Mesenteric fat pad (tissue), 1 donor: Measurements from ENCODE around the gene ITPR1. TPM values are rescaled to one million over a fixed set of nuclear protein-coding genes. Genes with fewer than 3 reads are reported as not detected.

Experiments used
- DNase-seq: peaks from one replicate; pipeline ENCODE4 v3.0.0-alpha.2; 2020; ENCODE audit warnings: low spot score
- total RNA-seq: library from RNA; stranded (reverse); fragmentation: NEBNext Ultra II Directional; extraction: Animal tissue kit (Norgen Biotek cat#: 25700); gene quantifications from one replicate; pipeline ENCODE4 v1.2.1, GENCODE V29; 2021
- donor health status: DM: yes; HTN: yes; CAD: no.

The ITPR1 gene
- total RNA-seq, 1 donor from 2014 or later = 38.9 TPM

DNA sequence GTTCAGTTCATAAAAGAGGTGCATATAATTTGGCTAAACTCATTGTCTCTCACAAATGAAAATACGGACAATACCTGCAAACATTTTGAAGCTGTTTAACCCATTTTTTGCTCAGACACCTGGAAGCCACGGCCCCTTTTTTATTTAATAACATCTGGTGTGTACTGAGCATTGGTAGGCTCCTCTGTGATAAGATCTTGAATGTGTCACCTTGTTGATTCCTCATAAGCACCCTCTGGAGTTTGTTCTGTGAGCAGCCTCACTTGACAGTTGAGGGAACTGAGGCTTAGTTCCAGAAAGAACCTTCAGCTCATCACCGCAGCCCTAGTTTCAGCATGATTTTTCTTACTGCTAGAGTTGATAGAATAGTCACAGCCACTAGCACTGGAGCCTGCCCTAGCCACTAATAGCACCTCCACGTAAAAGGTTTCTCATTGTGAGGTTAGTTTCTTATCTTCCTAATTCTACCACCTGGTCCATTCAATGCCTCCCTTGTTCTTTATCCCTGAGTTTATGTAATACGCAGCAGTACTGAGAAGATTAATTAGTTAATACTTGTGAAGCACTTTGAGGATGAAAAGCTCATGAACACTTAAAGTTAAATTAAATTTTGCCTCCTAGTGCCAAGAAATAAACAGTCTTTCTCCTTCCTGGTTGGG lies 71.9 kb downstream of the ITPR1 start:
- DNase-seq = no peak

DNA sequence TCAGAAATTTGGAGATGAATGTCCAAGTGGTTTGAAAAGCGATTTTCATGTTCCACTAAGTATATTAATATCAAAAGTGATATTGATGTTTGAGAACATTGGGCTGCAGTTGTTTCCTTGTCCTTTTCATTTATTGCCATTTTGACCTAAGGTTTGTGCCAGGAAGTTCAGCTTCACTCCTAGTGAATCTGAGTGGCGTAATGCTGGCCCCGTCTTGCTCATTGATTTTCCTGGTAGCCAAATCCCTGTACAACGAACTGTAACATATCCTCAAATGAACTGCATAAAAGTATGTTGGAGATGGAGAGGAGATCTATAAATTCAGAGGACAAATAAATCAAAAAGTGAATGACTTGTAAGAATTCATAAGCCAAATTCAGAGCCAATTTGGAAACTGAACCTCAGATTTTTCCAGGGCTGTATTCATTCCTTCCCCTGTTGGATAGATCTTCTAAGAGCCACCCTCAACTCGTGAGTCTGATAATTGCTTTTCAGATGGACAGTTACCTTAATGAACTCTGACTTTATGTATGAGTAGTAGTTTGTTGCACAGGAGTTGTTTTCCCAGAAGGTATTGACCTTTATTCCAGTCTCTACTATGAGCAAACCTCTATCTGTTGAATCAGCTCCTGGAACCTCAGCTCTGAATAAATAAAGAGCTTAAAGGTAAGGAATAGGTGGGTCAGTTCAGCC lies 72.8 kb downstream of the ITPR1 start:
- DNase-seq = no peak

DNA sequence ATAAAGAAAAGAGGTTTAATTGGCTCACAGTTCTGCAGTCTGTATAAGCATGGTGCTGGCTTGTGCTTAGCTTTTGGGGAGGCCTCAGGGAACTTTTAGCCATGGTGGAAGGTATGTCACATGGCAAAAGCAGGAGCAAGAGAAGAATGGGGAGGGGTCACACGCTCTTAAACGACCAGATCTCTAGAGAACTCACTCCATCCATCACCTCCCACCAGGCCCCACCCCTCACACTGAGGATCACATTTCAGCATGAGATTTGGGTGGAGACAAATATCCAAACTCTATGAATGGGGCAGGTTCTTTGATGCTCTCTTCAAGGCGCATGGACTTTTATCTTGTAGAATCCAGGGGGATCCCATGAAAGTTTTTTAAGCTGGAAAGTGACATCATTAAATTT lies 75.7 kb downstream of the ITPR1 start:
- no peak for DNase-seq

DNA sequence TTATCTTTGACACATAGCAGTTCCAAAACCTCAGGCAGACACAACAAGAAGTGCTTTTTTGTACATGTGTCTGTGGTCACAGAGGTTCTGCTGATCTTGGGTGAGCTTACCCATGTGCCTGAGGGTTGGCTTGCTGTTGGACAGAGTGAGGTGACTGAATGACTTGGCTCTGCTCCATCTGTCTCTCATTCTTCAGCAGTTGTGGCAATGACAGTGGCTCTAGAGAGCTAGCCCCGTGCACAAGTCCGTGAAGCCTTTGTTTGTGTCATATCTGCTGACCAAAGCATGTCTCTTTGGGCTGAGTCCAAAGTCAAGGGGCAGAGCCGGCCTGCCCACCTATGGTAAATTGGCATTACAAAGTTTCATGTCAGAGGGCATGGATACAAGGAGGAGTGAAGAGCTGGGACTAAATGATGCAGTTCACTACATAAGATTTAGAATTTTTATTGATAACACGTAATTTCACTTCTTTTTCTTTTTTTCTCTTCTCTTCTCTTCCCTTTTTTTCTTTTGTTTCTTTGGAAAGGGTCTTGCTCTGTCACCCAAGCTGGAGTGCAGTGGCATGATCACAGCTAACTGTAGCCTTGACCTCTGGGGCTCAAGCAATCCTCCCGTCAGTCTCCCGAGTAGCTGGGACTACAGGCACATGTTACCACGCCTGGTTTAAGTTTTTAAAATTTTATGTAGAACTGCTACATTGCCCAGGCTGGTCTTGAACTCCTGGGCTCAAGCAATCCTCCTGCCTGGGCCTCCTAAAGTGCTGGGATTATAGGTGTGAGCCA lies 77.9 kb downstream of the ITPR1 start:
- DNase-seq = no peak

DNA sequence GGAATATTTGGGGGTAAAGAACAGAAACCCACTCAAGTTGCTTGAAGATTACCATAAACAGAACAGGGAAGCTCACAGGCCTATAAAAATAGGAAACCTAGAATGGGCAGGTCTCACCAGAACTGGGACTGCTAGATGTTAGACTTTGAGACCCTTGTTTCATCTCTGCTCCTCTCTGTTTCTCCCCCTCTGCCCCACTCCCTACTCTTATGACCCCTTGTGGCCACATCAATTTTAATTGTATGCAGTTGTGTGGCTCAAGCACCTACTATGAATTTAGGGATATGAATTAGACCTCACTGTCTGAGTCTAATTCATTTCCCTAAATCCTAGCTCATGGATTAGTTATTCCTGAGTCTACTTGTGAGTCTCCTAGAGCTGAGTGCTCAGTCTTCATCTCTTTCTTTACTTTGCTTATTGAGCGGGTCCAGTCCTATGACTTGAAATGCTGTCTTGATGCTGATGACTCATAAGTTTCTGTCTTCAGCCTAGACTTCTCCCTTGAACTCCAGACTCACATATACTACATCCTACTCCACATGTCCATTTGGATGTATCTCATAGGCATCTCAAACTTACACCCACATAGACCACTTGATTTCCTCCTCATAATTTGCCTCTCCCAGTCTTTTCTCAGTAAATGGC lies 78.7 kb downstream of the ITPR1 start:
- DNase-seq = no peak

DNA sequence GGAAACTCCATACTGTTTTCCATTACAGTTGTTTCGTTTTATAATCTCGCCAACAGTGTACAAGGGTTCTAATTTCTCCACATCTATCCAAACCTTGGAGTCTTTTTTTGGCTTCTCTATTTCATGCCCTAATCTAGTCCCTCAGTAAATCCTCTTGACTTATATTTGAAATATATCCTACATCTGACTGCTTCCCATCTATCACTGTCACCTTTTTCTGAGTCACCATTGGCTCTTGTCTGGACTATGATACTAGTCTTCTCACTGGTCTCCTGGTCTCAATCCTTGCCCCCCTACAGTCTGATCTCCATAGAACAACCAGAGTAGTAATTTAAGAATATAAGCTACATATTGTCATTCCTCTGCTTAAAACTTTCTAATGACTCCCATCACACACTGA lies 80.0 kb downstream of the ITPR1 start:
- DNase-seq = no peak

DNA sequence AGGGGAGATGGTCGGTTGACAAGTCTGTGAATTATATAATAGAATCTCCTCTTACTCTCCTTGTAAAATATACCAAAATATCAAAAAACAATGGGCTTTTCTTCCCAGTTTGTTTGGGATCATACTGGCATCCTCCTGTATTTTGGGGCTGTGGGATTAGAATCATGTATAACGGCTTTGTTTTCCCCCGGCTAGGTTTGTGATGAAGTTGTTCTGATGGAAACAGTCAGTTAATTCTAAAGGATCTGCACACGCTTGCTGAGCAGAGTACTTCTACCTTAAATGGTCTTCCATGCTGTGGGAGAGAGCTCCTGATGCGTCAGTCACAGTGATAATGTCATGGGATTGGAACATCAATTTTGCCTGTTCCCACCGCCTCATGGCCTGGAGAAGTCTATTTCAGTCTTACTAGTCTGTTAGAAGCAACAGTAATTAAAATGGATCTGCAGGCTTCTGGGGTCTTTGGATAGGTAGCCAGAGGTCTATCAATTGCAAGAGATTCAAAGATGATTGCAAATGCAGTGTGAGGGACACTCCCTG lies 81.3 kb downstream of the ITPR1 start:
- no peak for DNase-seq

DNA sequence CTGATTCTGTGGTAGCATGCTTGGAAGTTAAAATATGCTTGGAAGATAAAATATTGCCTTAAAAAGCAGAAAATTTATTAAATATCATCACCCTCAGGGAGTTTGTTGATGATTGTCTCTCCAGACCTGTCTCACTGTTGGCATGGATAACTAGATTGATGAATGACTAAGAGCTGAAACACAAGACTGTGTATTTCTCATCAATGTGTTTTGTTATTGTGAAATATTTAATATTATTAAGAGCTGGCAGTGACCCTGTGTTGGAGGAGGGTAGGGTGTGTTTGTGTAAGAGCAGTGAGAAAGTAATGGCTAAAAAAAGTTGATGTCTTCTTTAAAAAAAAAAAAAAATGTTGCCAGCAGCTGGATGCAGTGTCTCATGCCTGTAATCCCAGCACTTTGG lies 82.2 kb downstream of the ITPR1 start:
- no peak for DNase-seq

DNA sequence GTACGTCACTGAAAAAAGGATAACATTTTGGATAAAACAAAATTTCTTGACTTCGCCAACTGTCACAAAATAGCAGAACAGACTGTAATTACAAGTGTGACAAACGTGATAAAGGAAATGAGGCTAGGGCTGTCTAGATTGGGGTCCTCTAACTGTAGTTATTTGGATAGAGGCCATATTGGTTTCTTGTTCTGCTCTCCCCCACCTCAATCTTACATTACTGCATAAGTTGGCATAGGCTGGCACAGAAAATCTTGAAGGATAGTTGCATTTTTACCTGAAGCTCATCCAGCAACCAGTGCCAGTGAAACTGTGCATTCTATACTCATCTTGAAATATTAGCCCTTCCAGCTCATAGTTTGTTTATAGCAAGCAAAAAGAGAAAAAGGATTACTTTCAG lies 84.6 kb downstream of the ITPR1 start:
- no peak for DNase-seq

DNA sequence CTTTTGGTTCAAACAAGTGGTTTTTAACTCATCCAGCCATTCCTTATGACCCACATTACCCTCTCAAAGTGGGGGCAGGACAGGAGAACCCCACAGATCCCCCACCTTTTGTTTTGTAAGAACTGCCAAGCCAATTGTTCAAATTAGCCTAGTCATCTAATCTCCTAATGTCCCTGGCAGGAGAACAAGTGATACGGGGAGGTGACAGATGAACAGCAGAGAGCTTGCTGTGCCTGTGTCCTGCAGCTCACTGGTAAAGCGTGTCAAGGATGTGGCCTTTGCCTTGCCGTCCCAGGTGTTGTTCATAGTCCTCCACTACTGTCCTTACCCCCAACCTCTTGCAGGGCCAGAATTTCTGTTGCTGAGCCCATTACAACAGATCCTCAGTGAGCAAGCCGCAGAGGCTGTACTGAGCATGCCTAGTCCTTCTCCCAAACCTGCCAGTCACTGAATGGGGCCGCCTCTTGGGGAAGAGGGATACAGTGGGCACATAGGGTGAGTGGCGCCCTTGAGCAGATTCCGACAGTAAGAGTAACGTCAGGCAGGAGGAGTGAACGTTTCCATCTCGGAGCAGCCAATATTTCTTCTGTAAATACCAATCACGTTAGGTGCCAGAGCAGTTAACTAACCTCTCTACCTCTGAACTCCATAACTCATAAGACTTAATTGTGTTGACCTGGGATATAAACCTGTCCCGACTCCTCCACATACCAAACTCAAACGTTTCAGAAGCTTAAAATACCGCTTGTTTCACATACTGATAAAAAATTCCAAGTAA lies 87.4 kb downstream of the ITPR1 start:
- no peak for DNase-seq

DNA sequence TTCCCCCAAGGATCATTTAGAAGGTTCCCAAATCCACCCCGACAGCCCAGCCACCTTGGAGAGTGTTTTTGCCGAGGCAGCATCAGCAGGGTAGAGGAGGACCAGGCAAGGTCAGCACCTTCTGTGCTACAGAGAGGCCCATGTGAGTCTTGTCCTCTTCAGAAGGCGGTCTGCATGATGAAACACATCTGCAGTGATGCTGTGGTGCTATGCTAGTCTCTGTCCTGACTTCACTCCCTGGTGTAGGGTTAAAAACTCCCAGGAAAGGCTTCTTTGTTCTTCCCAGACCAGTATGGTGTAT lies 87.9 kb downstream of the ITPR1 start:
- no peak for DNase-seq

DNA sequence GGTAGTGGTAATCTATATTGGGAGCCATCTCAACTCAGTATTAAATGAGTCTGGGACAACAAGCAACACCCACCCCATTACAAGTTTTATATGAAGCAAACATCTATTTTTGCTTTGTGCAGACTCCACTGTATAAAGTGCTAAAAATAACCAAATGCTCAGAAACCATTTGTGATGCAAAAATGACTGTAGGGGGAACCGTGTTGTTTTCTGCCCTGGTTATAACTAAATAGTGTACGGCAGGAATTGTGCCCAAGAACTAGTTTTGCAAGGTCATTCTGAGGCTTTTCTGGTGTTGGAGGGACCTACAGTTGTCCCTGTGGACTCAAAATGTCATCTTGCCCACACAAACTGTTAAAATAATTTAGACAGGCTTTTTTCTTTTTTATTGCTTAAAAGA lies 88.3 kb downstream of the ITPR1 start:
- no peak for DNase-seq

DNA sequence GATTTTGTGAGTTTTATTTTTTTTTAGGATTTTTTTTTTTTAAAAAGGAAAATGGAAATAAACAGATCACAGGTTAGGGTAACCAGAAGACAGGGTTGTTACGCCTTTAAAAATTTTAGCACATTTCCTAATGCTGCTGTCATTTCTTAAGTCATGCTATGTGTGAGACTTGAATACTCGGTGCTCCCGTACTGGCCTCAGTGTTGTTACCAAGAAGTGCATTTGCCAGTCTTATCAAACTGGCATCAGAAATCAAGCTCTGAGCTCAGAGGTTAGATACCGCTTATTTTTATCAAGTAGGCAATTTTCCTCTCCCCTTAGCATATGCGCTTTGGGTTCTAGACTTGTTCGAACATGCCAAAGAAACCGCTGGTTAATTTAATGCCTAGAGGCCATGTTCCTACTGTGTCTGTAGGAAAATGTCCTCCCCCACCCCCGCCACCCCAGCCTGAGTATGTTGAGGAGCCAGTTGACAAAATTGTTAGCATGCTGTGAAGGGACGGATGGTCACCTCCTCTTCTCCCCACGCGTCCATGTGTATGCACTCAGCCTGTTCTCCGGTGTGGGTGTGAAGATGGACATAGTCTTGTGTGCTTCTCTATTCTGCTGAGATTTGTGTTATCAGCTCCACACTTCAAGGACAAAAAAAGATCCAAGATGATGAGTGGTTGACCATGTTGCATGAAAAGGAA lies 88.9 kb downstream of the ITPR1 start:
- DNase-seq = no peak

DNA sequence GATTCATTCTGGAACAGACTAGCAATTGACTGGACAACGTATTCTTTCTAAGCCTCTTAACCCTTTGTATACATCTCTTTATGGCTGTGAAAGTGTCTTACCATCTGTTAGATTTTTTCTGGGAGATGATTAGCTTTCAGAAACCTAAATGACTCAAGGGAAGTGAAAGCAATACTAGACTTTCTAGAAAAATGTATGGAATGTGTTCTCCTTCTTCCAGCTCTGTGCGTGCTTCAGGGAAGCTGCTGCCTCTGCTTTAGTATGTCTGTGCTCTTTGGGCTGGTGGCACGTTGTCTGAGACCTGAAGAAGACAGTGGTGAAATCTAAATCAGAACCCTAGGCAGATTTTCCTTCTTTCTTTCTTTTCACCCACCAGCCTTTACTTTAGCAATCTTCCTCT lies 89.5 kb downstream of the ITPR1 start:
- DNase-seq = no peak

DNA sequence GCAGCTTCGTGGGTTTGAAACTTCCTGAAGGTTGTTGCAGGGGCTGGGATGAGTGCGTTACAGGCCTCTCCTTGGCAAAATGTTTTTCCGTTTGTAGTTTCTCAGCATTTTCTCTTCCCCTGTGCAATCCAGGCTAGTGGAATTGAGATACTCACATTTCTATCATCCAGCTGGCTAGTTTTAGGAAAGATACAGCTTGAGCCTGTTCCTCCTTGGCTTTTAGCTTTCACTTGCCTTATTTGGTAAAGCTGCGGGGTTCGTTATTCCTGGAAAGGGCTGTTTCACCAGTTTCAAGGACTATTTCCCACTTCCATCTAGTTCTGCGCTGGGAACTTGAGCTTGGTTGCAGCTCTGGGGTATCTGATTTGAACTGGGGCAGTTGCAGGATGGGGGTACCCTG lies 90.3 kb downstream of the ITPR1 start:
- no peak for DNase-seq

DNA sequence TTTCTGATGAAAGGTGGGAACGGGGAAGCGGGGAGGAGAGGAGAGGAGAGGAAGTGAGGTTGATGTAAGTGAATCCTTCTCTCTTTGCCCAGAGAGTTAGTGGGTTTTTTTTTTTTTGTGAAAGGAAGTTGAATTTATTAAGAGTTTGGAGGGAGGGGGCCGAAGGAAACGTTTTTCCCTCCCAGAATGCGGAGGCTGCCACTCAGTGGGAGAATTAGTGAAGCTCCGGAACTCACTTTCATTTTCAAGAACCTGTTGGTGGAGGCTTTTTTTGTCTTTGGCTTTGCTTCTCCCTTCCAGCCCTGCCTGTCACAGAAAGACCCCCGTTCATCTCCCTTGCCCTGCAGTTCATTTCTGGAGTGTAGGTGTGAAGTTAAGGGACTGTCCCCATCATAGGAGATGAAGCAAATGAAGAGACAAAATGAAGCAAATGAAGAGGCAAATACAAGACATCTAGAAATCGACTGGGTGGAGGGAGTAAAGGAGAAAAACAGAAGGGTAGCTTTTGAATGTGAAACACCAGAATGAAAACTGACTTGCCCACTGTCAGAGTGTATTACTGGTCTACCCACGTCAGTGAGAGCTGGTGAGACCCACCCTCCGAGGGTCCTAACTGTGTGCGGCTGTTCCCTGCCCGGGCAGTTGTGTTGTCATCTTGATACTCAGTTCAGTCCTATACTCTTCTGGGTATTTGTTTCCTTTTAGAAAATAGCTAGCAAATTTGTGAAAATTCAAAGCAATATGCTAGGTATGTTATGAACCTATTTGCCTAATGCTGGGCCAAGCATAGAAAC lies 91.5 kb downstream of the ITPR1 start:
- DNase-seq = no peak

DNA sequence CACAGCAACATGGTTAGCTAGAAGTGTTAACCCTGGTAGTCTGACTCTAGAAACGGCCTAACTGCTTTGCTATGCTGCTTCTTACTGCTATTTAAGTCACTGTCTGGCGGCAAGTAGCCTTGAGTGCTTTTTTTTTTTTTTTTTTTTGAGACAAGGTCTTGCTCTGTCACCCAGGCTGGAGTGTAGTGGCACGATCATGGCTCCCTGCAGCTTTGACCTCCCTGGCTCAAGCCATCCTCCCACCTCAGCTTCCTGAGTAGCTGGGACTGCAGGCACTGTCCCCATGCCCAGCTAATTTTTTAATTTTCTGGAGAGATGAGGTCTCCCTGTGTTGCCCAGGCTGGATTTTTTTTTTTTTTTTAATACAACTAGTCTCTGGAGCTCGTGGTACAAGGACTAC lies 93.2 kb downstream of the ITPR1 start:
- DNase-seq = no peak

DNA sequence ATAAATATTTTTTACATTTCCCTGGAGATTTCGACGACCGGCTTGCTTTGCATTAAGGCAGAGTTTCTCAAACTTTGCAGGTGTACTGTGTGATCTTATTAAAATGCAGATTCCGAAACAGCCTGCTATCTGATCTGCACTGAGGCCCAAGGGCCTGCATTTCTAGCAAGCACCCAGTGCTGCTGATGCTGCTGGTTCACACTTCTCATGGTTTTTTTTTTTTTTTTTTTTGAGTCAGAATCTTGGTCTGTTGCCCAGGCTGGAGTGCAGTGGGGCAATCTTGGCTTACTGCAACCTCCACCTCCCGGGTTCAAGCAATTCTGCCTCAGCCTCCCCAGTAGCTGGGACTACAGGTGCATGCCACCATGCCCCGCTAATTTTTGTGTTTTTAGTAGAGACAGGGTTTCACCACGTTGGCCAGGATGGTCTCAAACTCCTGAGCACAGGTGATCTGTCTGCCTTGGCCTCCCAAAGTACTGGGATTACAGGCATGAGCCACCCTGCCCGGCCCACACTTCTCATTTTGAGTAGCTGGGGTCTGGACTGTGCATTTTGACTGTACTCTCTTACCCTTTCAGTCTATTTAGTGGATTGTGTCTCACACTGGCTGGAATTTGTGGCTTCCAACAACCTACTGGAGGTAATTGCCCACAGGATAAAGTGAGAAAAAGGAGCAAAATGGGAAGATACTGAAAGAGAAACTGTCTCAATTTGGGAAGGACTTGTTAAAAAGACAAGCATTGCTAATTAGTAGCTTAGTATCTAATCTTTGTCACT lies 94.1 kb downstream of the ITPR1 start:
- no peak for DNase-seq

DNA sequence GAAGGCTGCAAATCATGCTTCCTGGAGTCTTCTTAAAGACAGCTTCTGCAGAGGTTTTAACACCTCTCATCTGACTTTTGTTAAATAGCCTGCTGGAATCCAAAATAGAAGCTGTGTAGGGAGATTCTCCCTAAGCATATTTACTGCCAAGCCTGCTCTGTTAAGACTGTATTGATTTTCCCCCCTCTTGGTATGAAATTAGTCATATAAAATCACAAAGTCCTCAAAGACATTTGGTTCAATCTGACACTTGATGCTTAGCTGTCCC lies 94.6 kb downstream of the ITPR1 start:
- no peak for DNase-seq
